Left lung (tissue), 10 donors: Measurements from ENCODE around the gene PPFIA2. TPM values are rescaled to one million over a fixed set of nuclear protein-coding genes. Genes with fewer than 3 reads are reported as not detected.

ENCODE experiments used
- ATAC-seq: fragments of 200-7000 bp; cut with Tn5 transposase; one replicate; pipeline ENCODE4 v1.9.1; 2020; ENCODE audit warnings: moderate library complexity
- DNase-seq, 4 donors: peaks; one replicate each; pipeline ENCODE4 v3.0.0-alpha.2; 2013 to 2020
- H3K27ac ChIP-seq, 2 donors: fragments of 200-600 bp; sonication (generic) in 1 of 2; one replicate each; pipeline versions ENCODE4 v1.5.0 to v1.8.0; 2020 to 2021
- H3K27me3 ChIP-seq, 2 donors: fragments of 200-600 bp; sonication (generic) in 1 of 2; one replicate each; pipeline versions ENCODE4 v1.5.0 to v1.8.0; 2020 to 2021
- H3K36me3 ChIP-seq, 2 donors: fragments of 200-600 bp; sonication (generic) in 1 of 2; one replicate each; pipeline versions ENCODE4 v1.5.0 to v1.8.0; 2020 to 2021
- H3K4me1 ChIP-seq, 2 donors: fragments of 200-600 bp; one replicate each; pipeline ENCODE4 v1.8.0; 2021
- H3K4me3 ChIP-seq, 2 donors: fragments of 200-600 bp; sonication (generic) in 1 of 2; one replicate each; pipeline versions ENCODE4 v1.5.0 to v1.8.0; 2020 to 2021; ENCODE audit warnings: mild to moderate bottlenecking in 1 of 2
- H3K9me3 ChIP-seq, 2 donors: fragments of 200-600 bp; sonication (generic) in 1 of 2; one replicate each; pipeline versions ENCODE4 v1.5.0 to v1.8.0; 2020 to 2021
- CTCF ChIP-seq, 2 donors: fragments of 200-600 bp; sonication (generic) in 1 of 2; IDR thresholded peaks; one replicate each; pipeline versions ENCODE4 v1.5.0 to v1.8.0; 2021; ENCODE audit warnings: antibody characterized with exemption in 2 of 2
- intact Hi-C, 2 donors: fragments of 100-400 bp; cut with DNase I; formaldehyde crosslinking; loops; one replicate each; pipeline versions ENCODE4 v1.11.2 to v1.14.2; 2022
- polyA plus RNA-seq, 6 donors: library from polyadenylated mRNA; unstranded; fragments of 120-200 nt; gene quantifications; one replicate each; pipeline ENCODE4 v1.2.1, GENCODE V29; 2013; ENCODE audit not compliant: insufficient read length in 6 of 6
- total RNA-seq, 2 donors: library from RNA; stranded (reverse); fragmentation: NEBNext Ultra II Directional; extraction: Animal tissue kit (Norgen Biotek cat#: 25700); gene quantifications; one replicate each; pipeline ENCODE4 v1.2.1, GENCODE V29; 2021
- donor health status: DM: no; HTN: yes; CAD: no.
- donor health status: DM: no; HTN: no; CAD: no.

Gene PPFIA2
- total and polyA plus RNA-seq, 8 donors = 1.1 to 3.5 (median 1.9) TPM

DNA sequence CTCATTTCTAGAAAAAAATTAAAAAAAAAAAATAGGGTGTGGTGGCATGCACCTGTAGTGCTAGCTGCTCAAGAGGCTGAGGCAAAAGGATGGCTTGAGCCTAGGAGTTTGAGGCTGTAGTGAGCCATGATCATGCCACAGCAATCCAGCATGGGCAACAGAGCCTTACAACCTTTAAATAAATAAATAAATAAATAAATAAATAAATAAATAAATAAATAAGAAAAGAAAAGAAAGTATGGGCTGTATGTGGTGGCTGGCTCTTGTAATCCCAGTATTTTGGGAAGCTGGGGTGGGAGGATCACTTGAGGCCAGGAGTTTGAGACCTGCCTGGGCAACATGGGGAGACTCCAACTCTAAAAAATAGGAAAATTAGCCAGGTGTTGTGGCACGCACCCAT lies 373.0 kb downstream of the PPFIA2 start:
- H3K9me3 ChIP-seq = no peaks in the 10 kb centered on the region
- no peak for DNase-seq
- no peak for TF ChIP-seq CTCF (IDR thresholded peaks at IDR 0.05)
- H3K36me3 ChIP-seq = no peaks in the 10 kb centered on the region
- intact Hi-C loops = no loop called here
- no peak for ATAC-seq
- no peaks in the 10 kb centered on the region for H3K4me1 ChIP-seq
- no peak overlapping the region for H3K4me3 ChIP-seq
- no peak overlapping the region for H3K27ac ChIP-seq
- no peaks in the 10 kb centered on the region for H3K27me3 ChIP-seq

- Histone ChIP-seq H3K4me3 (no peak overlapping the region), H3K9me3 (no peaks in the 10 kb centered on the region), H3K27me3 (no peaks in the 10 kb centered on the region), H3K4me1 (no peaks in the 10 kb centered on the region), H3K36me3 (no peaks in the 10 kb centered on the region), H3K27ac (no peak overlapping the region)
- no peak for DNase-seq
- TF ChIP-seq CTCF (IDR thresholded peaks at IDR 0.05) = no peak
- ATAC-seq = no peak
- intact Hi-C loops = no loop called here
Observed at GRCh38 chr12:81381951-81382350, 377.2 kb downstream of the PPFIA2 start.

DNA sequence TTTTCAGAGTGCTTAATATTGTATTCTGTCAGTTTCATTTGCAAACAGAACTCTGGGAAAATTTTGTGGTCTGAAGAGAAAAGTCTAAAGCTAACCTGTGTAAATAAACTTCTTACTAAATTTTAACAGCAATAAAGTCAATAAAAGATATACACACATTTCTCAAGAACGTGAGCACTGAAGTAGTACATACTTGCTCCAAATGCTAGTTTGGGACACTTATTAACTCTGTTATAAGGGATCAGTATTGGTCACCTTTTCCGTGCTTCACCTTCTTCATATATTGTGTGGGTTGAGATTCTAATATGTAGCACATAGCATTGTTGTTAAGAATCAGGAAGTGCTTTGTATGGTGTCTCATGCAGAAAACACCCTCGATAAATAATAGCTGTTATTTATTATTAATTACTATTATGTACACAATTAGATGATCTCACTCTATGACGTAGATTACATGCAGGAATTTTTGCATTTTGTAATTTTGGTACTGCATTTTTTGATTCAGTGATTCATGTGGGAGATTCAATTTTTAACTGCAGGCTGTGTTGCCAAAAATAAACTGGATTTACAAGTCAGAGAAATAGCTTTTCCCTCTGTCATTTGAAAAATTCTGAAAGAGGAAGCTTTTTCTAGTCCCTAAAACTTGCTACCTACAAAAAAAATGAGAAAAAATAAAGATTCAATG lies 380.4 kb downstream of the PPFIA2 start:
- H3K4me3 ChIP-seq = no peak overlapping the region
- no peaks in the 10 kb centered on the region for H3K4me1 ChIP-seq
- ATAC-seq = peak; percentile 30
- no peak overlapping the region for H3K27ac ChIP-seq
- no peak for TF ChIP-seq CTCF (IDR thresholded peaks at IDR 0.05)
- DNase-seq = no peak
- intact Hi-C loops = no loop called here
- H3K36me3 ChIP-seq = no peaks in the 10 kb centered on the region
- no peaks in the 10 kb centered on the region for H3K27me3 ChIP-seq
- no peaks in the 10 kb centered on the region for H3K9me3 ChIP-seq

DNA sequence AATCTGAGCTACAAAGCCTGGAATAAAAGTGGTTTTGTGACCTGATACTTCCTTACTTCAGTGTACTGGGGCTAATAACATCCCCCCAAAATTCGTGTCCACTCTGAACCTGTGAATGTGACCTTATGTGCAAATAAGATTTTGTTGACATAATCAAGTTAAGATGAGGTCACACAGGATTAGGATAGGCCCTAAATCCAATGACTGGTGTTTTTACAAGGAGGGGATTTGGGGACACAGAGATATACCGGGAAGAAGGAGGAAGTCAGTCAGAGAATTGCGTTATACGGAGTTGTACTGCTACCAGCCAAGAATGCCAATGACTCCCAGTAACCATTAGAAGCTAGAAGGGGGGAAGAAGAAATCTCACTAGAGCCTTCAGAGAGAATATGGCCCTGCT lies 381.4 kb downstream of the PPFIA2 start:
- no peaks in the 10 kb centered on the region for H3K9me3 ChIP-seq
- H3K36me3 ChIP-seq = no peaks in the 10 kb centered on the region
- intact Hi-C loops = no loop called here
- H3K4me3 ChIP-seq = no peak overlapping the region
- ATAC-seq (no peak), DNase-seq (no peak)
- no peak for TF ChIP-seq CTCF (IDR thresholded peaks at IDR 0.05)
- H3K4me1 ChIP-seq = no peaks in the 10 kb centered on the region
- no peaks in the 10 kb centered on the region for H3K27me3 ChIP-seq
- H3K27ac ChIP-seq = no peak overlapping the region

GRCh38 chr12:81375969-81376368 lies 383.2 kb downstream of the PPFIA2 start:
- no peak for TF ChIP-seq CTCF (IDR thresholded peaks at IDR 0.05)
- no peak for ATAC-seq
- Histone ChIP-seq H3K4me3 (no peak overlapping the region), H3K36me3 (no peaks in the 10 kb centered on the region), H3K4me1 (no peaks in the 10 kb centered on the region), H3K27me3 (no peaks in the 10 kb centered on the region), H3K9me3 (no peaks in the 10 kb centered on the region), H3K27ac (no peak overlapping the region)
- intact Hi-C loops = no loop called here
- DNase-seq = no peak
